ENCODE results near the gene OSBPL9.

The OSBPL9 gene

DNA sequence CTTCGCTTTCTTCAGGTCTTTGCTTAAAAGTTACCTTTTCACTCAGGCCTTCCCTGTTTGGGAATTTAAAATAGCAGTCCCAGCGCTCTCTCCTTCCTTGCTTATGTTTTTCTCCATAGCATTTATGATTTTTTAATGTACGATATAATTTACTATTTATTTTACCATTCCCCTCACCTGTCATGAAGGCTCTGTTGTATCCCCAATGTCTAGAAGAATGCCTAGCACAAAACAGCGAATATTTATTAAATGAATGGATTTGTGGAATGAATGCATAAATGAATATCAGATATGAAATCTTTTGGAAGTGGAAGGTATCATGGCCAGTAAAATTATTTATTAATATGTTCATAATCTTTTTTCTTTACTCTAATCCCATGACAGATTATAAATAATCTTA is 402 bp upstream of the OSBPL9 start:
- CTCF ChIA-PET = no interaction called here
- H3K4me1 ChIP-seq (ENCODE audit: control insufficient read depth, insufficient read depth, low read length) = peaks cover 14% of the 10 kb centered on the region
- H3K4me3 ChIP-seq (ENCODE audit: low read depth, low read length) = no peak overlapping the region
- POLR2A ChIA-PET = no interaction called here
- no peak overlapping the region for H3K27ac ChIP-seq (ENCODE audit: extremely low read depth, low read depth, low read length)
- no peaks in the 10 kb centered on the region for H3K9me3 ChIP-seq (ENCODE audit: control insufficient read depth, insufficient read depth, low read depth, low read length)
- H3K36me3 ChIP-seq (ENCODE audit: control insufficient read depth in 2 of 2, insufficient read depth in 1 of 2, low read length in 2 of 2) = no peaks in the 10 kb centered on the region
- no peak for TF ChIP-seq SCRT2 (tag by site-specific recombination; IDR thresholded peaks at IDR 0.05)
- 0 out of 2 replicates have a peak, but pooled peaks have one; percentile 43 for TF ChIP-seq ZNF660 (tag by site-specific recombination; IDR thresholded peaks at IDR 0.05)
- TF ChIP-seq ZNF404 (tag by site-specific recombination; IDR thresholded peaks at IDR 0.05) = no peak
- TF ChIP-seq, protein P1, sequence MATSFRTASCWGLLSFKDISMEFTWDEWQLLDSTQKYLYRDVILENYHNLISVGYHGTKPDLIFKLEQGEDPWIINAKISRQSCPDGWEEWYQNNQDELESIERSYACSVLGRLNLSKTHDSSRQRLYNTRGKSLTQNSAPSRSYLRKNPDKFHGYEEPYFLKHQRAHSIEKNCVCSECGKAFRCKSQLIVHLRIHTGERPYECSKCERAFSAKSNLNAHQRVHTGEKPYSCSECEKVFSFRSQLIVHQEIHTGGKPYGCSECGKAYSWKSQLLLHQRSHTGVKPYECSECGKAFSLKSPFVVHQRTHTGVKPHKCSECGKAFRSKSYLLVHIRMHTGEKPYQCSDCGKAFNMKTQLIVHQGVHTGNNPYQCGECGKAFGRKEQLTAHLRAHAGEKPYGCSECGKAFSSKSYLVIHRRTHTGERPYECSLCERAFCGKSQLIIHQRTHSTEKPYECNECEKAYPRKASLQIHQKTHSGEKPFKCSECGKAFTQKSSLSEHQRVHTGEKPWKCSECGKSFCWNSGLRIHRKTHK (tag by site-specific recombination; IDR thresholded peaks at IDR 0.05) = peak; percentile 97
- no peak for TF ChIP-seq FEZF1 (tag by site-specific recombination; IDR thresholded peaks at IDR 0.05)
- TF ChIP-seq ZNF549 (tag by site-specific recombination; IDR thresholded peaks at IDR 0.05) = no peak
- no peak for TF ChIP-seq ZNF155 (tag by site-specific recombination; IDR thresholded peaks at IDR 0.05)
- TF ChIP-seq, protein P2, sequence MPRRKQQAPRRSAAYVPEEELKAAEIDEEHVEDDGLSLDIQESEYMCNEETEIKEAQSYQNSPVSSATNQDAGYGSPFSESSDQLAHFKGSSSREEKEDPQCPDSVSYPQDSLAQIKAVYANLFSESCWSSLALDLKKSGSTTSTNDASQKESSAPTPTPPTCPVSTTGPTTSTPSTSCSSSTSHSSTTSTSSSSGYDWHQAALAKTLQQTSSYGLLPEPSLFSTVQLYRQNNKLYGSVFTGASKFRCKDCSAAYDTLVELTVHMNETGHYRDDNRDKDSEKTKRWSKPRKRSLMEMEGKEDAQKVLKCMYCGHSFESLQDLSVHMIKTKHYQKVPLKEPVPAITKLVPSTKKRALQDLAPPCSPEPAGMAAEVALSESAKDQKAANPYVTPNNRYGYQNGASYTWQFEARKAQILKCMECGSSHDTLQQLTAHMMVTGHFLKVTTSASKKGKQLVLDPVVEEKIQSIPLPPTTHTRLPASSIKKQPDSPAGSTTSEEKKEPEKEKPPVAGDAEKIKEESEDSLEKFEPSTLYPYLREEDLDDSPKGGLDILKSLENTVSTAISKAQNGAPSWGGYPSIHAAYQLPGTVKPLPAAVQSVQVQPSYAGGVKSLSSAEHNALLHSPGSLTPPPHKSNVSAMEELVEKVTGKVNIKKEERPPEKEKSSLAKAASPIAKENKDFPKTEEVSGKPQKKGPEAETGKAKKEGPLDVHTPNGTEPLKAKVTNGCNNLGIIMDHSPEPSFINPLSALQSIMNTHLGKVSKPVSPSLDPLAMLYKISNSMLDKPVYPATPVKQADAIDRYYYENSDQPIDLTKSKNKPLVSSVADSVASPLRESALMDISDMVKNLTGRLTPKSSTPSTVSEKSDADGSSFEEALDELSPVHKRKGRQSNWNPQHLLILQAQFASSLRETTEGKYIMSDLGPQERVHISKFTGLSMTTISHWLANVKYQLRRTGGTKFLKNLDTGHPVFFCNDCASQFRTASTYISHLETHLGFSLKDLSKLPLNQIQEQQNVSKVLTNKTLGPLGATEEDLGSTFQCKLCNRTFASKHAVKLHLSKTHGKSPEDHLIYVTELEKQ (tag by site-specific recombination; IDR thresholded peaks at IDR 0.05; ENCODE audit: borderline replicate concordance) = no peak
- no peak for TF ChIP-seq ZNF585B (tag by site-specific recombination; IDR thresholded peaks at IDR 0.05)
- TF ChIP-seq ZNF830 (tag by site-specific recombination; IDR thresholded peaks at IDR 0.05; ENCODE audit: low read depth) = no peak
- TF ChIP-seq, protein P3, sequence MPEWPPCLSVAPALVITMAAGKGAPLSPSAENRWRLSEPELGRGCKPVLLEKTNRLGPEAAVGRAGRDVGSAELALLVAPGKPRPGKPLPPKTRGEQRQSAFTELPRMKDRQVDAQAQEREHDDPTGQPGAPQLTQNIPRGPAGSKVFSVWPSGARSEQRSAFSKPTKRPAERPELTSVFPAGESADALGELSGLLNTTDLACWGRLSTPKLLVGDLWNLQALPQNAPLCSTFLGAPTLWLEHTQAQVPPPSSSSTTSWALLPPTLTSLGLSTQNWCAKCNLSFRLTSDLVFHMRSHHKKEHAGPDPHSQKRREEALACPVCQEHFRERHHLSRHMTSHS (tag by site-specific recombination; IDR thresholded peaks at IDR 0.05) = no peak
- no peak for TF ChIP-seq GFI1B (tag by site-specific recombination; IDR thresholded peaks at IDR 0.05)
- TF ChIP-seq ZNF292 (tag by site-specific recombination; IDR thresholded peaks at IDR 0.05; ENCODE audit: borderline replicate concordance, low read depth) = no peak
- TF ChIP-seq, protein P4, sequence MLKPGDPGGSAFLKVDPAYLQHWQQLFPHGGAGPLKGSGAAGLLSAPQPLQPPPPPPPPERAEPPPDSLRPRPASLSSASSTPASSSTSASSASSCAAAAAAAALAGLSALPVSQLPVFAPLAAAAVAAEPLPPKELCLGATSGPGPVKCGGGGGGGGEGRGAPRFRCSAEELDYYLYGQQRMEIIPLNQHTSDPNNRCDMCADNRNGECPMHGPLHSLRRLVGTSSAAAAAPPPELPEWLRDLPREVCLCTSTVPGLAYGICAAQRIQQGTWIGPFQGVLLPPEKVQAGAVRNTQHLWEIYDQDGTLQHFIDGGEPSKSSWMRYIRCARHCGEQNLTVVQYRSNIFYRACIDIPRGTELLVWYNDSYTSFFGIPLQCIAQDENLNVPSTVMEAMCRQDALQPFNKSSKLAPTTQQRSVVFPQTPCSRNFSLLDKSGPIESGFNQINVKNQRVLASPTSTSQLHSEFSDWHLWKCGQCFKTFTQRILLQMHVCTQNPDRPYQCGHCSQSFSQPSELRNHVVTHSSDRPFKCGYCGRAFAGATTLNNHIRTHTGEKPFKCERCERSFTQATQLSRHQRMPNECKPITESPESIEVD (tag by site-specific recombination; IDR thresholded peaks at IDR 0.05) = no peak
- TF ChIP-seq, protein P5, sequence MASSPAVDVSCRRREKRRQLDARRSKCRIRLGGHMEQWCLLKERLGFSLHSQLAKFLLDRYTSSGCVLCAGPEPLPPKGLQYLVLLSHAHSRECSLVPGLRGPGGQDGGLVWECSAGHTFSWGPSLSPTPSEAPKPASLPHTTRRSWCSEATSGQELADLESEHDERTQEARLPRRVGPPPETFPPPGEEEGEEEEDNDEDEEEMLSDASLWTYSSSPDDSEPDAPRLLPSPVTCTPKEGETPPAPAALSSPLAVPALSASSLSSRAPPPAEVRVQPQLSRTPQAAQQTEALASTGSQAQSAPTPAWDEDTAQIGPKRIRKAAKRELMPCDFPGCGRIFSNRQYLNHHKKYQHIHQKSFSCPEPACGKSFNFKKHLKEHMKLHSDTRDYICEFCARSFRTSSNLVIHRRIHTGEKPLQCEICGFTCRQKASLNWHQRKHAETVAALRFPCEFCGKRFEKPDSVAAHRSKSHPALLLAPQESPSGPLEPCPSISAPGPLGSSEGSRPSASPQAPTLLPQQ (tag by site-specific recombination; IDR thresholded peaks at IDR 0.05) = no peak

GRCh38 chr1:51618715-51619114 is 1.8 kb downstream of the OSBPL9 start:
- POLR2A ChIA-PET = no interaction called here
- H3K4me1 ChIP-seq (ENCODE audit: control insufficient read depth, insufficient read depth, low read length) = peaks cover 30% of the 10 kb centered on the region
- H3K27ac ChIP-seq (ENCODE audit: extremely low read depth, low read depth, low read length) = no peak overlapping the region
- H3K4me3 ChIP-seq (ENCODE audit: low read depth, low read length) = no peak overlapping the region
- TF ChIP-seq PRDM1 (tag by site-specific recombination; IDR thresholded peaks at IDR 0.05) (peak; percentile 95), ZNF248 (tag by site-specific recombination; IDR thresholded peaks at IDR 0.05) (no peak), RBAK (tag by site-specific recombination; IDR thresholded peaks at IDR 0.05) (no peak), HOXD13 (CRISPR knock-in tag; IDR thresholded peaks at IDR 0.05; ENCODE audit: borderline replicate concordance) (no peak), ZNF677 (tag by site-specific recombination; IDR thresholded peaks at IDR 0.05) (no peak), ZNF394 (tag by site-specific recombination; IDR thresholded peaks at IDR 0.05; ENCODE audit: borderline replicate concordance) (no peak), ZNF514 (tag by site-specific recombination; IDR thresholded peaks at IDR 0.05) (no peak), ZNF266 (tag by site-specific recombination; IDR thresholded peaks at IDR 0.05; ENCODE audit: low read depth) (no peak)
- no peaks in the 10 kb centered on the region for H3K9me3 ChIP-seq (ENCODE audit: control insufficient read depth, insufficient read depth, low read depth, low read length)
- CTCF ChIA-PET = interaction anchor here (0.6 kb wide), 2 partner anchors 9 to 279 kb away, joined by 3 to 6 read pairs; no protein-coding TSS in a partner anchor
- no peaks in the 10 kb centered on the region for H3K36me3 ChIP-seq (ENCODE audit: control insufficient read depth in 2 of 2, insufficient read depth in 1 of 2, low read length in 2 of 2)

Data from HEK293 (cell line).